Ishikawa (cell line): ENCODE data around the gene SPON1.

Experiments used
- CEBPB ChIP-seq: IDR thresholded peaks from 2 replicates; pipeline ENCODE4 v1.6.1; 2012
- CREB1 ChIP-seq: IDR thresholded peaks from 2 replicates; pipeline ENCODE4 v1.6.1; 2012; ENCODE audit warnings: low read depth
- EGR1 ChIP-seq: IDR thresholded peaks from 2 replicates; pipeline ENCODE4 v1.6.1; 2012
- EP300 ChIP-seq: IDR thresholded peaks from 2 replicates; pipeline ENCODE4 v1.6.1; 2012; ENCODE audit warnings: borderline replicate concordance
- FOXM1 ChIP-seq: IDR thresholded peaks from 2 replicates; pipeline ENCODE4 v1.6.1; 2012; ENCODE audit warnings: low read depth, borderline replicate concordance
- MAX ChIP-seq: IDR thresholded peaks from 2 replicates; pipeline ENCODE4 v1.6.1; 2012
- NFIC ChIP-seq: IDR thresholded peaks from 2 replicates; pipeline ENCODE4 v1.6.1; 2012
- RAD21 ChIP-seq: IDR thresholded peaks from 2 replicates; pipeline ENCODE4 v1.6.1; 2012; ENCODE audit warnings: low read depth
- REST ChIP-seq: IDR thresholded peaks from 2 replicates; pipeline ENCODE4 v1.6.1; 2012; ENCODE audit warnings: low read depth, mild to moderate bottlenecking
- TAF1 ChIP-seq: IDR thresholded peaks from 2 replicates; pipeline ENCODE4 v1.6.1; 2012; ENCODE audit warnings: low read depth, mild to moderate bottlenecking
- TCF12 ChIP-seq: IDR thresholded peaks from 2 replicates; pipeline ENCODE4 v1.6.1; 2012; ENCODE audit warnings: low read depth
- TEAD4 ChIP-seq: IDR thresholded peaks from 2 replicates; pipeline ENCODE4 v1.6.1; 2012
- USF1 ChIP-seq: IDR thresholded peaks from 2 replicates; pipeline ENCODE4 v1.6.1; 2012
- YY1 ChIP-seq: IDR thresholded peaks from 2 replicates; pipeline ENCODE4 v1.6.1; 2012; ENCODE audit warnings: low read depth
- ZBTB7A ChIP-seq: IDR thresholded peaks from 2 replicates; pipeline ENCODE4 v1.6.1; 2012; ENCODE audit warnings: low read depth

The SPON1 gene

GRCh38 chr11:14132312-14132711 is 169.8 kb downstream of the SPON1 start:
- TF ChIP-seq FOXM1 = no peak
- TF ChIP-seq TCF12 = no peak
- TF ChIP-seq TAF1 = no peak
- no peak for TF ChIP-seq CREB1
- no peak for TF ChIP-seq EGR1
- no peak for TF ChIP-seq RAD21
- TF ChIP-seq EP300 = no peak
- TF ChIP-seq TEAD4 = no peak
- no peak for TF ChIP-seq REST
- no peak for TF ChIP-seq MAX
- no peak for TF ChIP-seq USF1

- TF ChIP-seq TEAD4 (no peak), REST (no peak), MAX (no peak)
Observed at GRCh38 chr11:14133381-14133780, 170.9 kb downstream of the SPON1 start.

GRCh38 chr11:14136561-14136960 is 174.0 kb downstream of the SPON1 start:
- TF ChIP-seq USF1 (no peak), YY1 (no peak), CREB1 (no peak), RAD21 (no peak), MAX (no peak), EP300 (no peak), TCF12 (no peak), TAF1 (no peak), ZBTB7A (no peak), FOXM1 (no peak), TEAD4 (no peak), REST (no peak), CEBPB (no peak), EGR1 (no peak), NFIC (no peak)

- TF ChIP-seq ZBTB7A = no peak
- no peak for TF ChIP-seq USF1
- no peak for TF ChIP-seq REST
- no peak for TF ChIP-seq MAX
- TF ChIP-seq EP300 = no peak
- no peak for TF ChIP-seq TCF12
- no peak for TF ChIP-seq YY1
- TF ChIP-seq TEAD4 = no peak
- no peak for TF ChIP-seq RAD21
- no peak for TF ChIP-seq EGR1
- TF ChIP-seq NFIC = no peak
- TF ChIP-seq CREB1 = no peak
- no peak for TF ChIP-seq CEBPB
Observed at GRCh38 chr11:14137284-14137683, 174.8 kb downstream of the SPON1 start.
